HepG2 (cell line): ENCODE measurements around the gene SPATA32. TPM values are rescaled to one million over a fixed set of nuclear protein-coding genes. Genes with fewer than 3 reads are reported as not detected.

ENCODE experiments used
- ATAC-seq: fragments of 200-7000 bp; cut with Tn5 transposase; 3 replicates; pipeline ENCODE4 v1.9.1; 2020; ENCODE audit warnings: mild to moderate bottlenecking, moderate library complexity
- BruUV-seq: library from RNA; stranded (reverse); fragments of 400-500 nt; replicated peaks from 2 replicates; lab custom pipeline; 2021; lab: Mats Ljungman, UMichigan
- CTCF ChIA-PET: fragments of 300-600 bp; formaldehyde crosslinking; extraction: SDS; loops from one replicate; lab custom pipeline; 2021; ENCODE audit warnings: low total read pairs, inconsistent platforms, low intra/inter-chr PET ratio; lab: Yijun Ruan, JAX
- POLR2A ChIA-PET: fragments of 350-600 bp; sonication (Branson Sonifier 250); formaldehyde crosslinking; loops from one replicate; lab custom pipeline; 2020; ENCODE audit warnings: antibody characterized with exemption, inconsistent platforms; lab: Yijun Ruan, JAX
- DNase-seq: peaks from one replicate; pipeline ENCODE4 v3.0.0-alpha.2; 2015; ENCODE audit warnings: low spot score
- FAIRE-seq: peaks from 3 replicates; lab custom pipeline; 2011; peaks lifted over from hg19 to GRCh38; lab: Jason Lieb, UNC
- H2AFZ ChIP-seq: one replicate; pipeline ENCODE4 v1.6.1; 2011; ENCODE audit warnings: low read length, inconsistent platforms
- H3K27ac ChIP-seq: fragments of 300-600 bp; 3 replicates; pipeline ENCODE4 v1.8.0; 2011; ENCODE audit warnings: mixed run types, mild to moderate bottlenecking, mixed read lengths, low read length, inconsistent platforms; ENCODE audit not compliant: insufficient read depth; ENCODE audit errors: extremely low read length
- H3K27me3 ChIP-seq, 2 experiments: fragments of 200-600 bp in 1 of 2; 2 replicates in 1 of 2; 3 replicates in 1 of 2; pipeline versions ENCODE4 v1.6.0 to v1.8.0; 2011; ENCODE audit warnings: low read length in 2 of 2, mild to moderate bottlenecking in 2 of 2, moderate library complexity in 2 of 2, inconsistent platforms in 1 of 2; ENCODE audit not compliant: insufficient read depth in 2 of 2, control insufficient read depth in 1 of 2
- H3K36me3 ChIP-seq, 2 experiments: fragments of 200-600 bp in 1 of 2; replicated peaks in 1 of 2; 2 replicates in 1 of 2; 3 replicates in 1 of 2; pipeline versions ENCODE4 v1.5.1 to v1.8.0; 2011; ENCODE audit warnings: low read length in 2 of 2, inconsistent platforms in 1 of 2; ENCODE audit not compliant: insufficient read depth in 2 of 2, control insufficient read depth in 1 of 2
- H3K4me1 ChIP-seq: 2 replicates; pipeline ENCODE4 v1.5.1; 2012; ENCODE audit warnings: low read length, inconsistent platforms; ENCODE audit not compliant: insufficient read depth
- H3K4me2 ChIP-seq: 2 replicates; pipeline ENCODE4 v1.6.0; 2011; ENCODE audit warnings: low read depth, low read length, inconsistent platforms
- H3K4me3 ChIP-seq, 3 experiments: fragments of 200-600 bp in 1 of 3; sonication (generic), shearing (Covaris generic) in 1 of 3; replicated peaks in 1 of 3; 2 replicates each; pipeline ENCODE4 v1.5.1; 2011 to 2016; ENCODE audit warnings: low read length in 3 of 3, inconsistent platforms in 2 of 3, low read depth in 2 of 3, mild to moderate bottlenecking in 2 of 3, control low read depth in 1 of 3, mixed read lengths in 1 of 3; ENCODE audit not compliant: insufficient read depth in 1 of 3
- H3K79me2 ChIP-seq: one replicate; pipeline ENCODE4 v1.6.1; 2011; ENCODE audit warnings: low read length, inconsistent platforms; ENCODE audit not compliant: insufficient read depth
- H3K9ac ChIP-seq: 2 replicates; pipeline ENCODE4 v1.6.0; 2011; ENCODE audit warnings: mild to moderate bottlenecking, low read depth, low read length, inconsistent platforms; ENCODE audit not compliant: insufficient read depth
- H3K9me3 ChIP-seq: 2 replicates; pipeline ENCODE4 v1.5.1; 2012; ENCODE audit warnings: mild to moderate bottlenecking, low read length
- H4K20me1 ChIP-seq: 2 replicates; pipeline ENCODE4 v1.6.0; 2011; ENCODE audit warnings: inconsistent platforms, mild to moderate bottlenecking, low read length, moderate library complexity; ENCODE audit not compliant: insufficient read depth
- CCDC6 ChIP-seq: sonication (generic); formaldehyde crosslinking; IDR thresholded peaks from 2 replicates; pipeline ENCODE4 v1.8.1; 2022; ENCODE audit warnings: mild to moderate bottlenecking, missing genetic modification reagents, moderate library complexity
- FOSL2 ChIP-seq: sonication (generic); formaldehyde crosslinking; IDR thresholded peaks from 2 replicates; pipeline ENCODE4 v1.4.0; 2020; ENCODE audit warnings: missing genetic modification reagents
- NFIB ChIP-seq: sonication (generic); formaldehyde crosslinking; IDR thresholded peaks from 2 replicates; pipeline ENCODE4 v1.9.0; 2021; ENCODE audit warnings: missing genetic modification reagents, mild to moderate bottlenecking, borderline replicate concordance
- TCF12 ChIP-seq, 2 experiments: fragments of 450-650 bp in 1 of 2; sonication (generic) in 1 of 2; formaldehyde crosslinking in 1 of 2; IDR thresholded peaks; 2 replicates each; pipeline versions ENCODE4 v1.6.1 to v1.8.0; 2017 to 2022; ENCODE audit warnings: antibody characterized with exemption in 1 of 2, mild to moderate bottlenecking in 1 of 2, missing genetic modification reagents in 1 of 2, moderate library complexity in 1 of 2
- ZMAT3 ChIP-seq: sonication (generic); formaldehyde crosslinking; conservative IDR thresholded peaks from 2 replicates; pipeline ENCODE4 v1.7.0; 2021; ENCODE audit warnings: missing genetic modification reagents
- ZNF549 ChIP-seq: sonication (generic); formaldehyde crosslinking; IDR thresholded peaks from 2 replicates; pipeline ENCODE4 v1.5.0; 2020; ENCODE audit warnings: missing genetic modification reagents
- WGBS: methylation state at CpG from one replicate; pipeline ENCODE4 v1.1.6; 2017; ENCODE audit warnings: low lambda C conversion rate; 5-methylcytosine and 5-hydroxymethylcytosine counted together
- in situ Hi-C: cut with HindIII; loops from 2 replicates; pipeline ENCODE4 v1.10.0; 2017; ENCODE audit warnings: low pct_unique_long_range_greater_than_20kb; ENCODE audit not compliant: extremely low pct_ligation_motif_present
- intact Hi-C: fragments of 100-400 bp; cut with micrococcal nuclease; formaldehyde crosslinking; loops from one replicate; pipeline ENCODE4 v1.10.0; 2022; ENCODE audit not compliant: unreplicated experiment
- polyA plus RNA-seq, 8 experiments: library from polyadenylated mRNA; depleted of rRNA in 3 of 8; stranded (reverse) in 7 of 8; unstranded in 1 of 8; fragments of >200 nt; fragmentation: Illumina TruSeq in 4 of 8; extraction: Trizol in 4 of 8; gene quantifications; 2 replicates each; pipeline versions ENCODE4 v1.2.1 to v1.2.3, GENCODE V29; 2011 to 2016; ENCODE audit warnings: low read depth in 4 of 8, missing spikeins in 1 of 8, mixed read lengths in 1 of 8; ENCODE audit not compliant: insufficient read depth in 1 of 8
- total RNA-seq, 5 experiments: library from RNA; depleted of rRNA; stranded (reverse); fragments of >200 nt; fragmentation: Illumina TruSeq; extraction: Trizol; gene quantifications; 2 replicates each; pipeline ENCODE4 v1.2.3, GENCODE V29; 2016; ENCODE audit warnings: low read depth in 1 of 5
- TF ChIP-seq, protein P1 (sequence below): IDR thresholded peaks from 2 replicates; pipeline ENCODE4 v1.6.1; 2012; ENCODE audit warnings: low read length, improper control_type of control experiment
- TF ChIP-seq, protein P2 (sequence below): IDR thresholded peaks from 2 replicates; pipeline ENCODE4 v1.4.0; 2020; ENCODE audit warnings: mild to moderate bottlenecking, missing genetic modification reagents

Gene SPATA32
- total and polyA plus RNA-seq, 2 of the 13 experiments (the other 11 are each of a cell fraction or from before 2014, with no cell fraction given) = not detected

GRCh38 chr17:45265821-45266220 is 3.9 kb upstream of the SPATA32 start:
- no TSS peak for BruUV-seq
- no peak for FAIRE-seq
- no peaks in the 10 kb centered on the region for H4K20me1 ChIP-seq
- H2AFZ ChIP-seq = no peak overlapping the region
- no peak for TF ChIP-seq TCF12 (IDR thresholded peaks at IDR 0.05)
- TF ChIP-seq TCF12 (CRISPR knock-in tag; IDR thresholded peaks at IDR 0.05) = no peak
- TF ChIP-seq NFIB (CRISPR knock-in tag) = no peak
- peak; percentile 52; the same call in 1 of the 2 replicates for TF ChIP-seq FOSL2 (CRISPR knock-in tag)
- no peak for TF ChIP-seq CCDC6 (CRISPR knock-in tag)
- TF ChIP-seq, protein P1, sequence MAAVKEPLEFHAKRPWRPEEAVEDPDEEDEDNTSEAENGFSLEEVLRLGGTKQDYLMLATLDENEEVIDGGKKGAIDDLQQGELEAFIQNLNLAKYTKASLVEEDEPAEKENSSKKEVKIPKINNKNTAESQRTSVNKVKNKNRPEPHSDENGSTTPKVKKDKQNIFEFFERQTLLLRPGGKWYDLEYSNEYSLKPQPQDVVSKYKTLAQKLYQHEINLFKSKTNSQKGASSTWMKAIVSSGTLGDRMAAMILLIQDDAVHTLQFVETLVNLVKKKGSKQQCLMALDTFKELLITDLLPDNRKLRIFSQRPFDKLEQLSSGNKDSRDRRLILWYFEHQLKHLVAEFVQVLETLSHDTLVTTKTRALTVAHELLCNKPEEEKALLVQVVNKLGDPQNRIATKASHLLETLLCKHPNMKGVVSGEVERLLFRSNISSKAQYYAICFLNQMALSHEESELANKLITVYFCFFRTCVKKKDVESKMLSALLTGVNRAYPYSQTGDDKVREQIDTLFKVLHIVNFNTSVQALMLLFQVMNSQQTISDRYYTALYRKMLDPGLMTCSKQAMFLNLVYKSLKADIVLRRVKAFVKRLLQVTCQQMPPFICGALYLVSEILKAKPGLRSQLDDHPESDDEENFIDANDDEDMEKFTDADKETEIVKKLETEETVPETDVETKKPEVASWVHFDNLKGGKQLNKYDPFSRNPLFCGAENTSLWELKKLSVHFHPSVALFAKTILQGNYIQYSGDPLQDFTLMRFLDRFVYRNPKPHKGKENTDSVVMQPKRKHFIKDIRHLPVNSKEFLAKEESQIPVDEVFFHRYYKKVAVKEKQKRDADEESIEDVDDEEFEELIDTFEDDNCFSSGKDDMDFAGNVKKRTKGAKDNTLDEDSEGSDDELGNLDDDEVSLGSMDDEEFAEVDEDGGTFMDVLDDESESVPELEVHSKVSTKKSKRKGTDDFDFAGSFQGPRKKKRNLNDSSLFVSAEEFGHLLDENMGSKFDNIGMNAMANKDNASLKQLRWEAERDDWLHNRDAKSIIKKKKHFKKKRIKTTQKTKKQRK = no peak
- TF ChIP-seq ZMAT3 = no peak
- TF ChIP-seq ZNF549 (CRISPR knock-in tag) = no peak
- TF ChIP-seq, protein P2, sequence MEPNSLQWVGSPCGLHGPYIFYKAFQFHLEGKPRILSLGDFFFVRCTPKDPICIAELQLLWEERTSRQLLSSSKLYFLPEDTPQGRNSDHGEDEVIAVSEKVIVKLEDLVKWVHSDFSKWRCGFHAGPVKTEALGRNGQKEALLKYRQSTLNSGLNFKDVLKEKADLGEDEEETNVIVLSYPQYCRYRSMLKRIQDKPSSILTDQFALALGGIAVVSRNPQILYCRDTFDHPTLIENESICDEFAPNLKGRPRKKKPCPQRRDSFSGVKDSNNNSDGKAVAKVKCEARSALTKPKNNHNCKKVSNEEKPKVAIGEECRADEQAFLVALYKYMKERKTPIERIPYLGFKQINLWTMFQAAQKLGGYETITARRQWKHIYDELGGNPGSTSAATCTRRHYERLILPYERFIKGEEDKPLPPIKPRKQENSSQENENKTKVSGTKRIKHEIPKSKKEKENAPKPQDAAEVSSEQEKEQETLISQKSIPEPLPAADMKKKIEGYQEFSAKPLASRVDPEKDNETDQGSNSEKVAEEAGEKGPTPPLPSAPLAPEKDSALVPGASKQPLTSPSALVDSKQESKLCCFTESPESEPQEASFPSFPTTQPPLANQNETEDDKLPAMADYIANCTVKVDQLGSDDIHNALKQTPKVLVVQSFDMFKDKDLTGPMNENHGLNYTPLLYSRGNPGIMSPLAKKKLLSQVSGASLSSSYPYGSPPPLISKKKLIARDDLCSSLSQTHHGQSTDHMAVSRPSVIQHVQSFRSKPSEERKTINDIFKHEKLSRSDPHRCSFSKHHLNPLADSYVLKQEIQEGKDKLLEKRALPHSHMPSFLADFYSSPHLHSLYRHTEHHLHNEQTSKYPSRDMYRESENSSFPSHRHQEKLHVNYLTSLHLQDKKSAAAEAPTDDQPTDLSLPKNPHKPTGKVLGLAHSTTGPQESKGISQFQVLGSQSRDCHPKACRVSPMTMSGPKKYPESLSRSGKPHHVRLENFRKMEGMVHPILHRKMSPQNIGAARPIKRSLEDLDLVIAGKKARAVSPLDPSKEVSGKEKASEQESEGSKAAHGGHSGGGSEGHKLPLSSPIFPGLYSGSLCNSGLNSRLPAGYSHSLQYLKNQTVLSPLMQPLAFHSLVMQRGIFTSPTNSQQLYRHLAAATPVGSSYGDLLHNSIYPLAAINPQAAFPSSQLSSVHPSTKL = no peak
- TF ChIP-seq, all 625 proteins: peak for 1
- 62% methylated on average over 1 of the region's 1 CpG for WGBS
- Histone ChIP-seq H3K36me3 (peaks cover 29 to 53% of the 10 kb centered on the region in 2 experiments; a peak in 4 of 5 replicates), H3K79me2 (no peaks in the 10 kb centered on the region), H3K4me1 (no peaks in the 10 kb centered on the region), H3K9me3 (no peaks in the 10 kb centered on the region), H3K27me3 (no peaks in the 10 kb centered on the region), H3K4me3 (no peak overlapping the region), H3K27ac (no peak overlapping the region), H3K4me2 (no peak overlapping the region), H3K9ac (no peak overlapping the region)
- no peak for ATAC-seq
- DNase-seq = no peak
- POLR2A ChIA-PET = interaction anchor here (1.4 kb wide), 1 partner anchor 117 kb away, joined by 3 read pairs; the partner anchor contains the start of gene HEXIM1
- in situ Hi-C loops (no loop called here), intact Hi-C loops (no loop called here)
- CTCF ChIA-PET = no interaction called here
